HG02943 (cell line): ENCODE results near the gene ITPR2.
"Not testable (repeated sequence)": the region's sequence is repeated elsewhere in the genome, so short reads cannot be mapped to it uniquely, and the experiment has no call there.

Experiments used
- ATAC-seq: cut with Tn5 transposase; IDR thresholded peaks from one replicate; pipeline ENCODE4 v1.9.1; 2021; ENCODE audit warnings: mild to moderate bottlenecking, low read depth, moderate library complexity; ENCODE audit not compliant: unreplicated experiment

The ITPR2 gene

GRCh38 chr12:26688344-26688904, 144.6 kb downstream of the ITPR2 start:
- ATAC-seq, result no peak

GRCh38 chr12:26686408-26686807, 146.6 kb downstream of the ITPR2 start:
- ATAC-seq, result no peak

GRCh38 chr12:26684101-26684500, 148.9 kb downstream of the ITPR2 start:
- ATAC-seq, result no peak

- ATAC-seq, result no peak
Observed at GRCh38 chr12:26683443-26683842, 149.6 kb downstream of the ITPR2 start.

GRCh38 chr12:26680727-26681455, 152.1 kb downstream of the ITPR2 start:
- ATAC-seq, result no peak

GRCh38 chr12:26678697-26679660, 154.0 kb downstream of the ITPR2 start:
- no peak for ATAC-seq

- ATAC-seq, result not testable (repeated sequence)
Observed at GRCh38 chr12:26671487-26671886, 161.5 kb downstream of the ITPR2 start.

GRCh38 chr12:26668847-26669246, 164.1 kb downstream of the ITPR2 start:
- no peak for ATAC-seq

GRCh38 chr12:26668230-26668629, 164.8 kb downstream of the ITPR2 start:
- no peak for ATAC-seq

GRCh38 chr12:26666286-26666685, 166.7 kb downstream of the ITPR2 start:
- no peak for ATAC-seq

- ATAC-seq, result no peak
Observed at GRCh38 chr12:26661399-26661798, 171.6 kb downstream of the ITPR2 start.

GRCh38 chr12:26659930-26660329, 173.1 kb downstream of the ITPR2 start:
- ATAC-seq, result no peak

- no peak for ATAC-seq
Observed at GRCh38 chr12:26658991-26659390, 174.0 kb downstream of the ITPR2 start.

GRCh38 chr12:26654623-26655022, 178.4 kb downstream of the ITPR2 start:
- ATAC-seq, result no peak

GRCh38 chr12:26651566-26652188, 181.3 kb downstream of the ITPR2 start:
- no peak for ATAC-seq

- no peak for ATAC-seq
Observed at GRCh38 chr12:26651036-26651435, 182.0 kb downstream of the ITPR2 start.

- ATAC-seq, result no peak
Observed at GRCh38 chr12:26648999-26649398, 184.0 kb downstream of the ITPR2 start.

GRCh38 chr12:26648584-26648983, 184.4 kb downstream of the ITPR2 start:
- no peak for ATAC-seq

- ATAC-seq, result no peak
Observed at GRCh38 chr12:26648066-26648465, 184.9 kb downstream of the ITPR2 start.

- ATAC-seq, result no peak
Observed at GRCh38 chr12:26647088-26647487, 185.9 kb downstream of the ITPR2 start.

GRCh38 chr12:26646571-26646970, 186.4 kb downstream of the ITPR2 start:
- ATAC-seq, result no peak
